K562 (cell line): ENCODE data around the gene NYAP2. TPM values are rescaled to one million over a fixed set of nuclear protein-coding genes. Genes with fewer than 3 reads are reported as not detected.

Experiments used
- ATAC-seq: fragments of 200-7000 bp; cut with Tn5 transposase; 3 replicates; pipeline ENCODE4 v1.9.1; 2020; ENCODE audit warnings: moderate library complexity
- BruUV-seq: library from RNA; stranded (reverse); fragments of 400-500 nt; replicated peaks from 2 replicates; lab custom pipeline; 2021; lab: Mats Ljungman, UMichigan
- CTCF ChIA-PET: fragments of 300-600 bp; formaldehyde crosslinking; extraction: SDS; loops from one replicate; lab custom pipeline; 2021; ENCODE audit warnings: low intra/inter-chr PET ratio; lab: Yijun Ruan, JAX
- POLR2A ChIA-PET: fragments of 300-600, 350-650 bp; sonication (Branson Sonifier 250); formaldehyde crosslinking; extraction: SDS; loops from one replicate; lab custom pipeline; 2021; ENCODE audit warnings: antibody characterized with exemption, inconsistent platforms; lab: Yijun Ruan, JAX
- DNase-seq, 4 experiments: peaks; one replicate each; pipeline versions ENCODE4 v3.0.0 to v3.0.0-alpha.2; 2011 to 2018; ENCODE audit warnings: low spot score in 3 of 4, mixed read lengths in 3 of 4; ENCODE audit errors: extremely low read depth in 1 of 4
- FAIRE-seq: peaks from 2 replicates; lab custom pipeline; 2011; peaks lifted over from hg19 to GRCh38; lab: Jason Lieb, UNC
- H2AFZ ChIP-seq: 2 replicates; pipeline ENCODE4 v1.6.0; 2011; ENCODE audit warnings: low read depth, low read length, control low read depth, inconsistent platforms
- H3K27ac ChIP-seq: fragments of 200-600 bp; 3 replicates; pipeline ENCODE4 v1.8.0; 2011; ENCODE audit warnings: low read depth, mild to moderate bottlenecking, control low read depth, inconsistent platforms, low read length, moderate library complexity, mixed read lengths; ENCODE audit errors: extremely low read depth
- H3K27me3 ChIP-seq, 2 experiments: fragments of 300-600 bp in 1 of 2; 2 replicates in 1 of 2; 3 replicates in 1 of 2; pipeline versions ENCODE4 v1.6.0 to v1.8.0; 2011; ENCODE audit warnings: inconsistent platforms in 2 of 2, low read length in 2 of 2, mild to moderate bottlenecking in 1 of 2, mixed read lengths in 1 of 2, moderate library complexity in 1 of 2; ENCODE audit not compliant: control insufficient read depth in 2 of 2, insufficient read depth in 2 of 2
- H3K36me3 ChIP-seq: fragments of 300-600 bp; 3 replicates; pipeline ENCODE4 v1.8.0; 2011; ENCODE audit warnings: mild to moderate bottlenecking, low read length, inconsistent platforms; ENCODE audit not compliant: control insufficient read depth, insufficient read depth
- H3K4me1 ChIP-seq, 2 experiments: fragments of 200-600 bp in 1 of 2; replicated peaks in 1 of 2; 2 replicates in 1 of 2; 3 replicates in 1 of 2; pipeline versions ENCODE4 v1.5.1 to v1.8.0; 2011; ENCODE audit warnings: inconsistent platforms in 2 of 2, low read length in 2 of 2, mild to moderate bottlenecking in 1 of 2, mixed read lengths in 1 of 2, moderate library complexity in 1 of 2; ENCODE audit not compliant: control insufficient read depth in 2 of 2, insufficient read depth in 2 of 2
- H3K4me2 ChIP-seq: 2 replicates; pipeline ENCODE4 v1.6.1; 2011; ENCODE audit warnings: low read length, control low read depth, inconsistent platforms, mixed read lengths; ENCODE audit not compliant: insufficient read depth
- H3K4me3 ChIP-seq: fragments of 200-600 bp; sonication (generic), shearing (Covaris generic); 2 replicates; pipeline ENCODE4 v1.5.1; 2016; ENCODE audit warnings: control low read depth, inconsistent platforms
- H3K79me2 ChIP-seq: fragments of 200-600 bp; 3 replicates; pipeline ENCODE4 v1.8.0; 2011; ENCODE audit warnings: low read length, inconsistent platforms; ENCODE audit not compliant: control insufficient read depth, insufficient read depth
- H3K9ac ChIP-seq, 2 experiments: 2 replicates each; pipeline versions ENCODE4 v1.6.0 to v1.6.1; 2011; ENCODE audit warnings: low read depth in 2 of 2, low read length in 2 of 2, control low read depth in 1 of 2, inconsistent platforms in 1 of 2, mild to moderate bottlenecking in 1 of 2, mixed read lengths in 1 of 2; ENCODE audit not compliant: insufficient read depth in 1 of 2
- H3K9me1 ChIP-seq: one replicate; pipeline ENCODE4 v1.6.0; 2011; ENCODE audit warnings: inconsistent platforms, mild to moderate bottlenecking, low read length, moderate library complexity; ENCODE audit not compliant: control insufficient read depth, insufficient read depth
- H3K9me3 ChIP-seq: replicated peaks from 2 replicates; pipeline ENCODE4 v1.5.1; 2011; ENCODE audit warnings: low read depth, low read length, inconsistent platforms; ENCODE audit not compliant: control insufficient read depth, insufficient read depth
- H4K20me1 ChIP-seq: replicated peaks from 2 replicates; pipeline ENCODE4 v1.6.1; 2011; ENCODE audit warnings: low read length, inconsistent platforms, mixed read lengths; ENCODE audit not compliant: control insufficient read depth, insufficient read depth
- ARID1B ChIP-seq: fragments of 450-650 bp; IDR thresholded peaks from 2 replicates; pipeline ENCODE4 v1.6.1; 2016; ENCODE audit warnings: antibody characterized with exemption, mild to moderate bottlenecking, inconsistent platforms
- BCL6 ChIP-seq: fragments of 250-450 bp; sonication (Bioruptor Pico); IDR thresholded peaks from 2 replicates; pipeline ENCODE4 v1.4.0; 2020
- BDP1 ChIP-seq: IDR thresholded peaks from 3 replicates; pipeline ENCODE4 v1.6.1; 2011; ENCODE audit not compliant: insufficient read length, insufficient read depth
- E2F5 ChIP-seq: sonication (generic); formaldehyde crosslinking; IDR thresholded peaks from 2 replicates; pipeline ENCODE4 v1.8.0; 2022; ENCODE audit warnings: mild to moderate bottlenecking, missing genetic modification reagents
- ETS2 ChIP-seq: IDR thresholded peaks from 2 replicates; pipeline ENCODE4 v1.6.1; 2016; ENCODE audit warnings: borderline replicate concordance, missing genetic modification characterization, mild to moderate bottlenecking, moderate library complexity, missing compliant biosample characterization; ENCODE audit not compliant: poor library complexity, severe bottlenecking
- GTF2F1 ChIP-seq: IDR thresholded peaks from 2 replicates; pipeline ENCODE4 v1.6.1; 2011; ENCODE audit warnings: low read depth, low read length, improper control_type of control experiment
- ILK ChIP-seq: fragments of 450-650 bp; IDR thresholded peaks from 2 replicates; pipeline ENCODE4 v1.6.1; 2016; ENCODE audit warnings: missing genetic modification characterization, low read depth, mild to moderate bottlenecking, missing compliant biosample characterization, moderate library complexity, borderline replicate concordance
- MAFK ChIP-seq: IDR thresholded peaks from 2 replicates; pipeline ENCODE4 v1.6.1; 2011; ENCODE audit warnings: low read length, improper control_type of control experiment
- PHF21A ChIP-seq: fragments of 450-650 bp; IDR thresholded peaks from 2 replicates; pipeline ENCODE4 v1.6.1; 2017; ENCODE audit warnings: low read depth, borderline replicate concordance
- POLR2A ChIP-seq: fragments of 450-650 bp; conservative IDR thresholded peaks from 2 replicates; pipeline ENCODE4 v1.6.1; 2016
- RBFOX2 ChIP-seq: fragments of 200-400 bp; formaldehyde crosslinking; IDR thresholded peaks from 2 replicates; pipeline ENCODE4 v1.6.1; 2017; ENCODE audit warnings: low read depth, mild to moderate bottlenecking, low read length, moderate library complexity
- SETDB1 ChIP-seq: IDR thresholded peaks from one replicate; pipeline ENCODE4 v1.6.1; 2012; ENCODE audit warnings: low read length, control low read depth, inconsistent platforms
- SLC30A9 ChIP-seq: fragments of 250-450 bp; sonication (Bioruptor Pico); IDR thresholded peaks from 2 replicates; pipeline ENCODE4 v1.8.0; 2022; ENCODE audit warnings: mild to moderate bottlenecking, moderate library complexity
- SMAD4 ChIP-seq: fragments of 250-450 bp; sonication (Bioruptor Pico); conservative IDR thresholded peaks from 2 replicates; pipeline ENCODE4 v1.8.0; 2021; ENCODE audit warnings: inconsistent platforms, mild to moderate bottlenecking, moderate library complexity
- SMARCE1 ChIP-seq: fragments of 450-650 bp; IDR thresholded peaks from 2 replicates; pipeline ENCODE4 v1.7.1; 2016; ENCODE audit warnings: mild to moderate bottlenecking
- SPI1 ChIP-seq: IDR thresholded peaks from 2 replicates; pipeline ENCODE4 v1.6.1; 2011; ENCODE audit warnings: low read depth, low read length, control low read depth, borderline replicate concordance
- SRSF9 ChIP-seq: fragments of 200-400 bp; formaldehyde crosslinking; IDR thresholded peaks from 2 replicates; pipeline ENCODE4 v1.6.1; 2017; ENCODE audit warnings: low read depth, low read length, borderline replicate concordance
- TOE1 ChIP-seq, 2 experiments: fragments of 450-650 bp in 1 of 2; sonication (generic) in 1 of 2; formaldehyde crosslinking in 1 of 2; IDR thresholded peaks; 2 replicates each; pipeline versions ENCODE4 v1.7.1 to v1.8.0; 2016 to 2022; ENCODE audit warnings: borderline replicate concordance in 2 of 2, mild to moderate bottlenecking in 2 of 2, antibody characterized with exemption in 1 of 2, inconsistent platforms in 1 of 2, low read depth in 1 of 2, missing genetic modification reagents in 1 of 2, moderate library complexity in 1 of 2
- ZNF146 ChIP-seq: IDR thresholded peaks from one replicate; pipeline ENCODE4 v1.6.1; 2018; ENCODE audit warnings: missing compliant biosample characterization; ENCODE audit not compliant: unreplicated experiment
- WGBS: fragments of 100-300 bp; shearing (Covaris generic); methylation state at CpG from one replicate; pipeline ENCODE4 v1.1.6; 2016; ENCODE audit warnings: low coverage, mixed read lengths; ENCODE audit not compliant: insufficient coverage; ENCODE audit errors: missing lambda C conversion rate; 5-methylcytosine and 5-hydroxymethylcytosine counted together
- in situ Hi-C: fragments of 300-500 bp; cut with MboI; formaldehyde crosslinking; loops from 4 replicates; pipeline ENCODE4 v1.15.0; 2018; ENCODE audit warnings: inconsistent platforms, mixed read lengths
- intact Hi-C: fragments of 100-400 bp; cut with micrococcal nuclease; formaldehyde crosslinking; loops from 2 replicates; pipeline ENCODE4 v1.14.2; 2022
- polyA plus RNA-seq, 8 experiments: library from polyadenylated mRNA; depleted of rRNA in 4 of 8; stranded (reverse) in 5 of 8; unstranded in 3 of 8; fragments of >200 nt; fragmentation: Nextera tagmentation in 2 of 8; fragmentation: Illumina TruSeq in 1 of 8; extraction: Ambion mirVana in 2 of 8; extraction: Trizol in 1 of 8; gene quantifications; 2 replicates each; pipeline versions ENCODE4 v1.2.1 to v1.2.3, GENCODE V29; 2011 to 2014; ENCODE audit warnings: inconsistent platforms in 1 of 8, missing spikeins in 1 of 8
- total RNA-seq, 7 experiments: library from RNA; depleted of rRNA in 6 of 7; stranded (reverse); fragments of >200 nt in 6 of 7; fragmentation: Illumina TruSeq in 2 of 7; extraction: Trizol in 2 of 7; gene quantifications; 2 replicates each; pipeline versions ENCODE4 v1.2.1 to v1.2.3, GENCODE V29; 2011 to 2021; ENCODE audit warnings: low replicate concordance in 1 of 7

The NYAP2 gene
- total and polyA plus RNA-seq, 9 of the 15 experiments (the other 6 are each of a cell fraction or from before 2014, with no cell fraction given), result 0.03 to 0.04 (median 0.04) TPM; not detected in 3

GRCh38 chr2:225379856-225380255, 19.7 kb upstream of the NYAP2 start (continued):
- TF ChIP-seq E2F5 (no peak), ILK (tag) (no peak), SMAD4 (CRISPR knock-in tag) (no peak), MAFK (no peak), ETS2 (no peak), ZNF146 (CRISPR knock-in tag) (no peak), POLR2A (no peak)

GRCh38 chr2:225381609-225382008, 17.9 kb upstream of the NYAP2 start:
- POLR2A ChIA-PET, result no interaction called here

More at GRCh38 chr2:225381609-225382008, 17.9 kb upstream of the NYAP2 start:
- intact Hi-C loops, result no loop called here
- Histone ChIP-seq H3K9ac (no peak overlapping the region), H3K9me1 (no peaks in the 10 kb centered on the region), H3K79me2 (no peaks in the 10 kb centered on the region), H3K36me3 (no peaks in the 10 kb centered on the region), H3K9me3 (no peaks in the 10 kb centered on the region), H2AFZ (no peak overlapping the region), H3K27ac (no peak overlapping the region), H4K20me1 (no peaks in the 10 kb centered on the region), H3K27me3 (no peaks in the 10 kb centered on the region), H3K4me3 (no peak overlapping the region), H3K4me1 (no peaks in the 10 kb centered on the region), H3K4me2 (no peak overlapping the region)
- in situ Hi-C loops, result no loop called here
- BruUV-seq, result no TSS peak
- TF ChIP-seq GTF2F1, result no peak
- TF ChIP-seq SETDB1, result no peak
- TF ChIP-seq SLC30A9 (CRISPR knock-in tag), result no peak
- TF ChIP-seq ARID1B, result no peak
- TF ChIP-seq SRSF9, result no peak
- TF ChIP-seq PHF21A, result no peak
- no peak for TF ChIP-seq BCL6 (CRISPR knock-in tag)
- TF ChIP-seq RBFOX2, result no peak
- TF ChIP-seq SMARCE1, result no peak
- TF ChIP-seq TOE1 (IDR thresholded peaks at IDR 0.05; ENCODE audit: borderline replicate concordance), result no peak
- no peak for TF ChIP-seq TOE1 (CRISPR knock-in tag; IDR thresholded peaks at IDR 0.05; ENCODE audit: borderline replicate concordance, low read depth)
- TF ChIP-seq SPI1, result no peak
- no peak for TF ChIP-seq BDP1
- 10% methylated on average over 4 of the region's 4 CpGs for WGBS
- DNase-seq (no peak), FAIRE-seq (no peak), ATAC-seq (no peak)
- CTCF ChIA-PET, result no interaction called here
